Measurements from ENCODE around the gene KANSL1L. TPM values are rescaled to one million over a fixed set of nuclear protein-coding genes. Genes with fewer than 3 reads are reported as not detected.

The KANSL1L gene
- total RNA-seq, 1 experiment from 2014 or later = 18.5 TPM

- no peak for DNase-seq (ENCODE audit: low spot score)
Measured at GRCh38 chr2:210000464-210001324, 170.5 kb downstream of the KANSL1L start.

DNA sequence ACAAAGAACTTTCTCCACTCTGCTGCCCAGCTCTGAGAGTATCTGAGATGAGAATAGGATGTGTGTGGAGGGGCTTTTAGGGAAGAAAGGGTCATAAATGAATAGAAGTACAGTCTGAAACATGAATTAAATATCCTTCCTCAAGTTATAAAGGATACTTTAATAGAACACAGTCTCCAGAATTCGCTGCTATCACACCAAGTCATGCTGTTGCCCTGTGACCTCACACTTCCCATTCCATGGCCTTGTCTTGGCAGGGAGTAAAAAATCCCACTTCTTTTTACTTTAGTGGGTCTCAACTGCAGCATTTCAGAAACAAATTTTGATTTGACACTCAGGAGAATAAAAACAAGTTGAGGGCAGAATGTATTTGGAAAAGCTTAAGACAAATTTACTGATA lies 172.6 kb downstream of the KANSL1L start:
- DNase-seq (ENCODE audit: low spot score) = no peak

- DNase-seq (ENCODE audit: low spot score) = no peak
Measured at GRCh38 chr2:209993968-209994367, 177.2 kb downstream of the KANSL1L start.

- DNase-seq (ENCODE audit: low spot score) = no peak
Measured at GRCh38 chr2:209990838-209991237, 180.4 kb downstream of the KANSL1L start.

GRCh38 chr2:209988010-209988409 lies 183.2 kb downstream of the KANSL1L start:
- DNase-seq (ENCODE audit: low spot score) = no peak

DNA sequence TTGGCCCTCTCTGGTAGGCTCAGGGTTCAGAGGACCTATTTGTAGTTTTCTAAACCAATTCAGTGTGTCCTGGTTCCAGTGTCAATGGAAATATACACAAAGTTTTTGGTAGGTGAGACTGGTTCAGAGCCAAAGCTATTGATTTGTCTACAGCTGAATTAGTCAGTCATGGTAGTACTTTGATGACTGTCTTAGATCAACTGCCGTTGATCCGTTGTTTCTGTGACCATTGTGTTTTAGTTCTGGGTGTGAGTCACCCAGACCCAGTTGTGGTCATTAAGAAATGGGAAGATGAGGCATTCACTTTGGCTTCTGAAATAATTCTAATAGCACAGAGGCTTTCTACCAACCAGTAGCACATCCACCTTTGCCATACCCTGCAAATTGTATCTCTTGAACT lies 184.8 kb downstream of the KANSL1L start:
- DNase-seq (ENCODE audit: low spot score) = no peak

- no peak for DNase-seq (ENCODE audit: low spot score)
Measured at GRCh38 chr2:209985874-209986273, 185.3 kb downstream of the KANSL1L start.

DNA sequence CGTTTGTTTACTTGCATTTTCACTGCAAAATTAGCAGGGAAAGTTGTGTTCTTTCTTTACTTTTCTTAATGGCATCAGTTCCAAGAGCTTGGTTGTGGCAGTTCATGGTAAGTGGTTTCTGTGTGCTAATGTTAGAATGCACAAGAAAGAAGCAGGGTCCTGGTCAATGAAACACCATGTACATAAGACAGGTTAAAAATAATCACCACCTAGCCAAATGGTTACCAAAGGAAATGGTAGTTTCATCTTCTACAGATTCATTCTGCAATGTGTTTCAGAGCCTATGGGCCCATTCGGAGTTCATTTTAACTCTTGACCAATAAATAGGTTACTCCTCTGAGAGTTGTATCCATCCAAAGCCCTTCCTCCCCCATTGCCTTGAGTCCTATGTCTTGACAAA lies 186.9 kb downstream of the KANSL1L start:
- DNase-seq (ENCODE audit: low spot score) = no peak

- peak; percentile 67 for DNase-seq (ENCODE audit: low spot score)
Measured at GRCh38 chr2:209977386-209978239, 193.6 kb downstream of the KANSL1L start.

DNA sequence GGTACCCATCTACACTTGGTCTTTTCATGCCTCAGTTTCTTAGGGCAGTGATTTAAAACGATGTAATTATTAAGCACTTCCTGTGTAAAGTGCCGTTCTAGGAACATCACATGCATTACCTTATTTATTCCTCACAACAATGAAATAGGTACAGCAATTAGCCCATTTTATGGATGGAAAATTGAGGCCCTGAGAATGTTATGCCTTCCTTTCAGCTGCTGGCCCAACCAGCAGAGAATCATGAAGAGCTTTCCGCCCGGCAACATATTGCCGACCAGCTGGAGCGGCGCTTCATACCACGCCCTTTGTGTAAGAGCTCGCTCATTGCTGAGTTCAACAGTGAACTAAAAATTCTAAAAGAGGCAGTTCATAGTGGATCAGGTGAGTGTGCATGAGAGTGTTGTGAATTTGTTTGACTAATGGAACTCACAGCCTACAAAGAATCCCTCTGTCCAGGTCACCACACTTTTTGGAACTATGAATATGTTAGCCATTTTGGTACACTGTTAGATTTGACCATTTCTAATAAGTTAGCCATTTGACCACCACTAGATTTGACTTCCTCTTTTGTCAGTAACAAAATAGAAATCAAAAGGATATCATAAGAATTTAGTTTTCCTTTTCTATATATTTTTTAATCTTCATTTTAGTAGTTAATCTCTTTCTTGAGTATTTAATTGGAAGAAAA lies 194.4 kb downstream of the KANSL1L start:
- DNase-seq (ENCODE audit: low spot score) = no peak

DNA sequence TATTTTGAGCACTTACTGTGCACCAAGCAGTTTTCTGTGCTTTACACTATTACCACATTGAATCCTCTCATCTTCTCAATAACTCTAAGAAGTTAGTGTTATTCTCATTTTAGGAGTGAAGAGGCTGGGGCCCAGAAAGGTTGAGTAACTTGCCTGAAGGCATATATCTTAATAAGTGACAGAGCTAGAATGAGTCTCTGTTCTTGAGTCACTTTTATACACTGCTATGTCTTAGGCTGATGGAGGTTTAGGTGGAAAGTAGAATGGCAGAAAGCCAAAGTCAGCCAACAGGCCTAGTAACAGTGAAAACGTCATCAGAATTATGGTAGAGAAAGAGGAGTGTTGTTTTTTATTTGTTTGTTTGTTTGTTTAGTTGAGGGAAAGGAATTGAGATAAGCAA lies 196.6 kb downstream of the KANSL1L start:
- DNase-seq (ENCODE audit: low spot score) = no peak

DNA sequence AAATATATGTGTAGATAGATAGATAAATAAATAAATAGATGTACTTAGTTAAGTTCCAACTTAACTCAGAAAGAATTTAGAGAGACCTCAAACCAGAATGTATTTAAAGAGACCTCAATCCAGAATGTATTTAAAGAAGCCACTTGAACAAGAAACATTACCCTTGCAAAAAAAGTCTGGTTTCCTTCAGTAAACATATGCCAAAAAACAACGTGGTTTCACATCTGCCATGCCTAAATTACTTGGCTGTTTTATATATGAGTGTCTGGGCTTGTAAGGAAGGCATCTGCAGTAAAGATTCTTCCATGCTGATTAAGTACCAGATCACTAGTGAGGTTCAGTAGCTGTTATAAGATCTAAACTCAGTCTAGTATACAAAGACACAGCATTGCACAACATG lies 197.9 kb downstream of the KANSL1L start:
- no peak for DNase-seq (ENCODE audit: low spot score)

Other genes starting within 250 kb of the KANSL1L start
- 63.9 and 68.6 TPM in 2 replicates for gene RPE, start 168.8 kb downstream of the KANSL1L start, total RNA-seq (2014; rRNA removed; shearing (Covaris generic))
- gene ACADL, start 54.0 kb upstream of the KANSL1L start, total RNA-seq (2014; rRNA removed; shearing (Covaris generic)) = not detected in 2 replicates
- not detected in 2 replicates for gene MYL1, start 143.8 kb upstream of the KANSL1L start, total RNA-seq (2014; rRNA removed; shearing (Covaris generic))

Measured in HT-29 (cell line).